Measurements from ENCODE around the gene MYMK.

The MYMK gene, protein sequence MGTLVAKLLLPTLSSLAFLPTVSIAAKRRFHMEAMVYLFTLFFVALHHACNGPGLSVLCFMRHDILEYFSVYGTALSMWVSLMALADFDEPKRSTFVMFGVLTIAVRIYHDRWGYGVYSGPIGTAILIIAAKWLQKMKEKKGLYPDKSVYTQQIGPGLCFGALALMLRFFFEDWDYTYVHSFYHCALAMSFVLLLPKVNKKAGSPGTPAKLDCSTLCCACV

GRCh38 chr9:133524679-133525228, at the start of gene MYMK:
TSS of gene MYMK (minus strand) at chr9:133524959. CDS start at chr9:133524844, 115 bp downstream.
- H3K4me1 Mint-ChIP-seq, result peaks cover 81% of the 10 kb centered on the region
- H3K4me3 Mint-ChIP-seq, result peak within 1 kb of the TSS; percentile 65 to 89 (median 85)
- H3K27ac Mint-ChIP-seq, result peak within 1 kb of the TSS; percentile 97 to 99 (median 98)
- H3K27me3 Mint-ChIP-seq (ENCODE audit: low read depth), result peaks cover 8% of the 10 kb centered on the region
- no peaks in the 10 kb centered on the region for H3K9me3 Mint-ChIP-seq
- no peak for TF ChIP-seq CTCF (IDR thresholded peaks at IDR 0.05; ENCODE audit: unreplicated experiment in 3 of 3)
- no peaks in the 10 kb centered on the region for H3K36me3 Mint-ChIP-seq (ENCODE audit: low read depth)

GRCh38 chr9:133573791-133574515, 49.2 kb upstream of the MYMK start:
- no peaks in the 10 kb centered on the region for H3K9me3 Mint-ChIP-seq
- no peak overlapping the region for H3K4me3 Mint-ChIP-seq
- peaks cover 28% of the 10 kb centered on the region for H3K4me1 Mint-ChIP-seq
- no peak for TF ChIP-seq CTCF (IDR thresholded peaks at IDR 0.05; ENCODE audit: unreplicated experiment in 3 of 3)
- peak overlapping the region in 1 of 3 experiments; percentile 16 for H3K27ac Mint-ChIP-seq
- H3K36me3 Mint-ChIP-seq (ENCODE audit: low read depth), result no peaks in the 10 kb centered on the region
- H3K27me3 Mint-ChIP-seq (ENCODE audit: low read depth), result peaks cover 24% of the 10 kb centered on the region

- no peaks in the 10 kb centered on the region for H3K36me3 Mint-ChIP-seq (ENCODE audit: low read depth)
- no peak for TF ChIP-seq CTCF (IDR thresholded peaks at IDR 0.05; ENCODE audit: unreplicated experiment in 3 of 3)
- H3K27me3 Mint-ChIP-seq (ENCODE audit: low read depth), result peaks cover 17% of the 10 kb centered on the region
- H3K9me3 Mint-ChIP-seq, result no peaks in the 10 kb centered on the region
- peaks cover 26% of the 10 kb centered on the region for H3K4me1 Mint-ChIP-seq
- H3K4me3 Mint-ChIP-seq, result peak overlapping the region in 1 of 3 experiments; percentile 22
- peak overlapping the region in 1 of 3 experiments; percentile 56 for H3K27ac Mint-ChIP-seq
Measured at GRCh38 chr9:133572821-133573361, 48.1 kb upstream of the MYMK start.

- Mint-ChIP-seq H3K4me1 (peaks cover 29% of the 10 kb centered on the region), H3K27me3 (ENCODE audit: low read depth) (peaks cover 21% of the 10 kb centered on the region), H3K27ac (no peak overlapping the region)
Measured at GRCh38 chr9:133571896-133572595, 47.3 kb upstream of the MYMK start.

More at GRCh38 chr9:133571896-133572595, 47.3 kb upstream of the MYMK start:
- TF ChIP-seq CTCF (IDR thresholded peaks at IDR 0.05; ENCODE audit: unreplicated experiment in 3 of 3), result no peak
- no peak overlapping the region for H3K4me3 Mint-ChIP-seq
- H3K36me3 Mint-ChIP-seq (ENCODE audit: low read depth), result no peaks in the 10 kb centered on the region
- no peaks in the 10 kb centered on the region for H3K9me3 Mint-ChIP-seq

All from nephron (organoid).